ENCODE results near the gene DOCK10. TPM values are rescaled to one million over a fixed set of nuclear protein-coding genes. Genes with fewer than 3 reads are reported as not detected.

DOCK10 gene
- total and polyA plus RNA-seq, 2 donors (not counting 3 experiments of a cell fraction or from before 2014, with no cell fraction given), result 5.8 to 23.0 TPM

DNA sequence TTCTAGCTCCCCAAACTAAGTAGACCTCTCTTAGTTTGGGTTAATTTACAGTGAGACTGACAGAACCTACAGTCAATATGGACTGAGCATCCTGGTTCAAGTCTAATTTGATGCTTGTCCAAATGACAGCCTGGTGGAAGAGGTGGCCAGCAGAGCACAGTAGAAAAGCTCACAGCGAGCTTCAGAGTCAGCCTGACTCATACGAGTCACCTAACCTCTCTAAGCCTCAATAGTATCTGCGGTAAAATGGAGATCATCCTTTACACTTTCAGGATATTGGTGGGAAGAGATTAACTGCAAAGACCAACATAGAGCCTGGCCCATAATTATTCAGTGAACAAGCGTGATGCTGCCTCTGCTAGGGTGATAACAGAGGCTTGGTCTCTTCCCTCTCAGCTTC is 54.5 kb downstream of the DOCK10 start:
- no peaks in the 10 kb centered on the region for H3K36me3 ChIP-seq (ENCODE audit: control insufficient read depth in 2 of 2, extremely low read depth in 1 of 2, insufficient read depth in 2 of 2, low read length in 2 of 2)
- H3K79me2 ChIP-seq (ENCODE audit: control insufficient read depth, insufficient read depth, low read length), result no peaks in the 10 kb centered on the region
- H3K9me1 ChIP-seq (replicated peaks; ENCODE audit: control insufficient read depth, extremely low read depth, insufficient read depth, low read length), result no peaks in the 10 kb centered on the region
- no peak overlapping the region for H3K4me2 ChIP-seq (ENCODE audit: insufficient read depth, low read length)
- H3K4me3 ChIP-seq (replicated peaks in 1 of 3; ENCODE audit: insufficient read depth in 1 of 3, low read depth in 1 of 3, low read length in 3 of 3), result no peak overlapping the region
- TF ChIP-seq POLR2AphosphoS5 (IDR thresholded peaks at IDR 0.05; ENCODE audit: insufficient read depth, low read depth, low read length), result no peak
- no peak for TF ChIP-seq POLR2A (IDR thresholded peaks at IDR 0.05; ENCODE audit: low read depth, low read length)
- no peak for TF ChIP-seq EZH2 (IDR thresholded peaks at IDR 0.05; ENCODE audit: borderline replicate concordance, low read depth, low read length, severe bottlenecking)
- TF ChIP-seq MYC (IDR thresholded peaks at IDR 0.05; ENCODE audit: low read depth, low read length), result no peak
- TF ChIP-seq JUN (IDR thresholded peaks at IDR 0.05; ENCODE audit: borderline replicate concordance, insufficient read depth, insufficient read length, low read depth), result no peak
- no peak for TF ChIP-seq FOS (IDR thresholded peaks at IDR 0.05; ENCODE audit: borderline replicate concordance, insufficient read depth, low read length)
- TF ChIP-seq MAX (IDR thresholded peaks at IDR 0.05; ENCODE audit: insufficient read depth, insufficient read length), result no peak
- TF ChIP-seq CTCF (IDR thresholded peaks at IDR 0.05; ENCODE audit: extremely low read depth in 1 of 2, insufficient read depth in 1 of 2, low read depth in 1 of 2, low read length in 2 of 2), result no peak
- TF ChIP-seq GATA2 (IDR thresholded peaks at IDR 0.05; ENCODE audit: insufficient read depth, insufficient read length, low read depth, low read length), result no peak
- no peak overlapping the region for H3K9ac ChIP-seq (replicated peaks; ENCODE audit: extremely low read depth, insufficient read depth, low read length)
- DNase-seq (ENCODE audit: low read depth, low spot score), result no peak
- no TSS peak for BruUV-seq (replicated peaks)
- ChIA-PET CTCF (interaction anchor here (1.2 to 3.0 kb wide), 2 partner anchors 10 to 14 kb away, joined by 5 to 9 read pairs; no protein-coding TSS in a partner anchor), POLR2A (no interaction called here)
- no peaks in the 10 kb centered on the region for H3K4me1 ChIP-seq (ENCODE audit: control insufficient read depth, extremely low read depth, insufficient read depth, low read length)
- H3K27ac ChIP-seq (ENCODE audit: insufficient read depth, low read depth, low read length), result no peak overlapping the region
- FAIRE-seq, result no peak
- intact Hi-C loops (cut with micrococcal nuclease), result no loop called here
- no peaks in the 10 kb centered on the region for H3K27me3 ChIP-seq (ENCODE audit: control insufficient read depth in 2 of 2, insufficient read depth in 2 of 2, low read length in 2 of 2)
- H3K9me3 ChIP-seq (replicated peaks; ENCODE audit: control insufficient read depth, insufficient read depth, low read length), result no peaks in the 10 kb centered on the region
- no peak overlapping the region for H2AFZ ChIP-seq (ENCODE audit: low read depth, low read length)
- H4K20me1 ChIP-seq (replicated peaks; ENCODE audit: control insufficient read depth, extremely low read depth, insufficient read depth, low read length), result no peaks in the 10 kb centered on the region
- dilution Hi-C loops (cut with MboI; ENCODE audit: extremely low pct_ligation_motif_present, low sequenced_read_pairs), result no loop called here
